ENCODE data around the gene C1orf56.

DNA sequence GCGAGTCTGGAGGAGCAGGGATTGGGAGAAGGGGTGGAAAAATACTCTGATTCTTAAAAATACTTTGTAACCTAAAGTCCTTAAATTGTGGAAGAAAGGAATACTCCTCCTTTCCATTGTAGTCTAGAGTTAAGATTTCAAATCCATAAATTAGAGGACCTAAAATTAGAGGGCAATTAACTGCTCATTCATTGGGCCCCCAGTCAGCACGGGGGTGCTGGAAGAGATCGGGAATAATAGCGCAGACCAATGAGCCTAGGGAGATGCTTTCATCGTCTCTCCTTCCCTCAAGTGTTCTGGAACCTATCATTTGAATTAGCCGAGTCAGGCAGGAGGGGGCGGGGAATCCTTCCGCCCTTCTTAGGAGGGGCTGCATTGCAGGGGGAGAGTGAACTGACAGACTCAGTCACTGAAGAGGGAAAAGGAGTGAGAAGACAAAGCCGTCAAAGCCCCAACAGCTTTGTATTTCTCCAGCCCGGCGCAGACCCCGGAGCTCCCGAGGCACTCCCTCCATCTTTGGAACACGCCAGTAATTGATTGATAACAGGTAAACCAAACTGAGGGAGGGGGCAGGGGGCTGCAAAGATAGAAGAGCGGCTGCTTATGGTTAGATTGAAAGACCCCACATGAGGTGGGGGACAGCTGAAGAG is 12.6 kb downstream of the C1orf56 start, which contains the start of gene MLLT11:
- TF ChIP-seq, protein P1, sequence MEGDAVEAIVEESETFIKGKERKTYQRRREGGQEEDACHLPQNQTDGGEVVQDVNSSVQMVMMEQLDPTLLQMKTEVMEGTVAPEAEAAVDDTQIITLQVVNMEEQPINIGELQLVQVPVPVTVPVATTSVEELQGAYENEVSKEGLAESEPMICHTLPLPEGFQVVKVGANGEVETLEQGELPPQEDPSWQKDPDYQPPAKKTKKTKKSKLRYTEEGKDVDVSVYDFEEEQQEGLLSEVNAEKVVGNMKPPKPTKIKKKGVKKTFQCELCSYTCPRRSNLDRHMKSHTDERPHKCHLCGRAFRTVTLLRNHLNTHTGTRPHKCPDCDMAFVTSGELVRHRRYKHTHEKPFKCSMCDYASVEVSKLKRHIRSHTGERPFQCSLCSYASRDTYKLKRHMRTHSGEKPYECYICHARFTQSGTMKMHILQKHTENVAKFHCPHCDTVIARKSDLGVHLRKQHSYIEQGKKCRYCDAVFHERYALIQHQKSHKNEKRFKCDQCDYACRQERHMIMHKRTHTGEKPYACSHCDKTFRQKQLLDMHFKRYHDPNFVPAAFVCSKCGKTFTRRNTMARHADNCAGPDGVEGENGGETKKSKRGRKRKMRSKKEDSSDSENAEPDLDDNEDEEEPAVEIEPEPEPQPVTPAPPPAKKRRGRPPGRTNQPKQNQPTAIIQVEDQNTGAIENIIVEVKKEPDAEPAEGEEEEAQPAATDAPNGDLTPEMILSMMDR (IDR thresholded peaks at IDR 0.05) = no peak
- TF ChIP-seq POLR2A (IDR thresholded peaks at IDR 0.05) = peak; percentile 39 to 48
